Globus pallidus (tissue), 1 donor: ENCODE results near the gene ITGA2.

ENCODE experiments used
- DNase-seq: peaks from one replicate; pipeline ENCODE4 v3.0.0-alpha.2; 2015; ENCODE audit warnings: low spot score

Gene ITGA2

DNA sequence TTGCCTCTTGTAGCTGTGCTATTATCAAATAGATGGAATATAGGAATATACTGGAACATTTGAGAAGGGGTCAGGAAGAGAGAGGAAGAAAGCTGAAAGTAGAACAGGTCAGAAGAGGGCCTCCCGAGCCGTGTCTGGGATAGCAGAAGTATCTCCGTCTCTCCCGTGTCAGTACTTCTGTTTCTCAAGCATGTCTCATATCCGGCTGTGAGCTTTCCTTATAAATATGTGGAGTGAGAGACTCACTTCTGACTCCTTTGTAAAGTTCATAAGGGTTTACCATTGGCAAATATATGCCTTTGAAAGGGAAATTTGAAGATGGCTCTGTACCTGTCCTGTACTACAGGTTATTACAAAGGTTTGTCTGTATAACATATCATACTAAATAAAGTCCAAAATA lies 70.1 kb downstream of the ITGA2 start:
- DNase-seq, result no peak

- no peak for DNase-seq
Observed at GRCh38 chr5:53063176-53063575, 74.0 kb downstream of the ITGA2 start.

- DNase-seq, result no peak
Observed at GRCh38 chr5:53063791-53064190, 74.6 kb downstream of the ITGA2 start.

DNA sequence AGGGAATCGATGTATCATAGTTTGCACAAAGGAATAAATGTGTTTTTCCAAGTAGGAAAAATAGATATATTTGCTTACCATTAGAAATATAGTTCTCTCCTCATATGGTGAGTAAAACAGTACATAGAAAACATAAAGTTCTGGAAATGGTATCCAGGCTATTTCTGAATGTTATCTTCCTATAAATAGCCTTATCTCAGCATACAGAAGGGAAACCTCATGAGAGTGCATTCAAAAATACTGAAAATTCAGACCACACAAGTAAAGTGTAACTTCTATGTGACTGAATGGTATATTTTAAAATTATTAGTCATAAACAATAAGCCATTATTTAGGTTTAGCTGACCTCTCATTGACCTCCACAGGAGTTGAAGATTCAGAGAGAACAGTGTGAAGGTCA lies 76.9 kb downstream of the ITGA2 start:
- no peak for DNase-seq

DNA sequence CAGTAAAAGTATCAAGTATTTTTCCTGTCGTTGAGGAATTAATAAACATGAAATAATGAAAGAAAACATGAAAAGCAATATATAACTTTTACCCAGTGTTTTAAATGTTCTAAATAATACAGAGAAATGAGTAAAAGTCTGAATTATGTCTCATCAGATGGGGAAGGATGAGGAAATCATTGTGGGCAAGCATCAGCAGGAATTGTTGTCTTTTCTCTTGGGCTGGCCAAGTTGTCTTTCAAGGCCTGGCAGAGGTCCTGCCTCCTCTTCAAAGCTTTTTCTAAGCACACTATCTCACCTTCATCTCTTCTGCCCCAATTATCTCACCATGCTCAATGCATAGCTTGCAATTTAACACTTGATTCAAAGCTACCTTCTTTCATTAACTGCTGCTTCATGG lies 78.5 kb downstream of the ITGA2 start:
- DNase-seq, result no peak

GRCh38 chr5:53068291-53068836 lies 79.2 kb downstream of the ITGA2 start:
- DNase-seq, result no peak

DNA sequence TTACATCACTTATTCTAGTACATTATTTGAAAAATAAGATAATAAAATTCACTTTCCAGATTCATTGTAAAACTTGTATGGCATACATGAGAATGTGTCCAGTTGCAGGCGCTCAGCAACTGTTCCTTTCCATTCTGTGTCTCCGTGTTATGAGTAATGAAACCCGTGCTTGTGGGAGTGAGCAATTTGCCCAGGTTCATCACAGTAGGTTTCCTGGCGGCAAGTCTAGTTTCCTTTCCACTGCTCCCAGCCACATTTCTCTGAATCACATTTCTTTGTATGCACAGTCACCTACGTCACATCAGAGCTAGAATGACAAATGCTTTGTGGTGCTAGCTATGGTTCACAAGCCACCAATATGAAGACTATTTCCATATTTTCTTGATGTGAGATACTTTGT lies 80.5 kb downstream of the ITGA2 start:
- DNase-seq, result no peak

DNA sequence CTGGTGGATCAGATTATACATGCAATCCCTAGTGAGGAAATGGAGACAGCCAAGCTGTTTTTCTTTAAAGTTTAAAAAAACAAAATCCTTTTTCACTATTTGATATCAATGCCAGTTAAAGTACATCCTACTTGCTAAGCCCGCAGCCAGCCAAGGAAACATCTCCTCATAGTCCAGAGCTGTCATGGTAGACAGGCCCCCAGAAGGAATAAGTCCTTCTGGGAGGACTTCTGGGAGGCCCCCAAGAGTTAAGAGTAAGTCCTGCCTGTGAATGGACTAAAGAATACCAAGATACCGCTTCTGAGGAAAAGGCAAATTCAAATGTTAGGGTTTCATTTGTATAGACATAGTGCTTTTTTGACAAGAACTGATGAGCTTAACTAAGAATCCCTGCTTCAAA lies 82.1 kb downstream of the ITGA2 start:
- DNase-seq, result no peak

GRCh38 chr5:53071738-53072137 lies 82.6 kb downstream of the ITGA2 start:
- DNase-seq, result no peak

DNA sequence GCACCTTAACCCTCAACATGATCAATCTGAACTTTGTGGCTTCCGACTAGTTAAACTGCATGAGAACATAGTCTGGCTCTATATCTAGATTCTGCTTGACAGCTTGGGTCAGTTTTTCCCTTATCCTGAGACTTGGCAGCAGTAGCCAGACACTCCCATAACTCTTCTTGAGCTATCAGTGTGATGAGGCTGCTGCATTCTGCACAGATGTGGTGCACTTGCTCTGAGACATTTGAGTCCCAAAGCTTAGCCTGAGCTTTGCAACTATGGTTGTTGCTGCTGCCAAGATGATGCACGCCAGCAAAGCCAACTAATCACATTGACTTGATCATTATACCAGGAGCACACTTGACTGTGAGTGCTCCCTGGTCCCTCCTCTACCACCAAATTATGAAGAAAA lies 84.2 kb downstream of the ITGA2 start:
- no peak for DNase-seq

DNA sequence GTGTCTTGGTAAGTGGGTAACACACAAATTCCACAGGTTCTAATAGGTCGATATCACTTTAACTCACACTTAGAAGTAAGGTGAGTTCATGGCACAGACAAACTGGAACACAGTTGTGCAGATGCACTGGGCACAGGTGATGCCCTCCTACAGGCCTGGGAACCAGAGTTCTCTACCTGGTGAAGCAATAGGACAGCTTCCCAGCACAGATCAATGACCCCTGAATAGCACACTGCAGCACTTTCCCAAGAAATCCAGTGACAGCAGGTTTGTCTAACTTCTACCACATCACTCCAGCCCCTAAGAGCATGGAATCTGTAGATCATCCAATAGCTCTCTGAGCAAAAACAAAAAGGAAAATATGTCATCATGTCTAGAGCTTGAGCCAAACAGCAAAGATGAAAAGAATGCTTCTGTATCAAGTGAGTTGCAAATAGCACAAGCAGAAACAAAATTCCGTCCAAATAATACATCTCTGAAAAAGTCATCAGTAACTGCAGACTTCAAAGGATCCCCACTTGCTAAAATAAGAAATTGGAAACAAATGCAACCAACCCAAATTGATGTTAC lies 86.9 kb downstream of the ITGA2 start:
- DNase-seq, result no peak

- DNase-seq, result no peak
Observed at GRCh38 chr5:53080271-53080670, 91.1 kb downstream of the ITGA2 start.

- no peak for DNase-seq
Observed at GRCh38 chr5:53083927-53084326, 94.8 kb downstream of the ITGA2 start.

- DNase-seq, result no peak
Observed at GRCh38 chr5:53084546-53085255, 95.5 kb downstream of the ITGA2 start.

DNA sequence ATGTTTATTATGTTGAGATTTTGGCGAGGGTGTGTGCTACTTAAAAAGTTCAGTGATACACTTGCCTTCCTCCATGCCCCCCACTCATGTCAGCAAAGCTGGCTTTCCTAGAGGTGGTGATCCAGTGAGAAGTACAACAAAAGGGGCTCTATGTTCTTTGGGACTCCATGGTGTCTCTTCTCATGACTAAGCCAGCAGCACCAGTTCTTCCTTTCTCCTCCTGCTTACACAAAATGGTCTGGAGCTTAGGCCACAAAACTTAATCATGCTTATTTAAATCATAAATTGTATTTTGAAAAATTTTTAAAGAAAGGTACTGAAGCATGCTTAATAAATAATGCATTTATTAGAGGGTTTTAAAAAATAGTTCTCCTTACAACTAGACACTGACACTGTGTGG lies 98.0 kb downstream of the ITGA2 start:
- no peak for DNase-seq

DNA sequence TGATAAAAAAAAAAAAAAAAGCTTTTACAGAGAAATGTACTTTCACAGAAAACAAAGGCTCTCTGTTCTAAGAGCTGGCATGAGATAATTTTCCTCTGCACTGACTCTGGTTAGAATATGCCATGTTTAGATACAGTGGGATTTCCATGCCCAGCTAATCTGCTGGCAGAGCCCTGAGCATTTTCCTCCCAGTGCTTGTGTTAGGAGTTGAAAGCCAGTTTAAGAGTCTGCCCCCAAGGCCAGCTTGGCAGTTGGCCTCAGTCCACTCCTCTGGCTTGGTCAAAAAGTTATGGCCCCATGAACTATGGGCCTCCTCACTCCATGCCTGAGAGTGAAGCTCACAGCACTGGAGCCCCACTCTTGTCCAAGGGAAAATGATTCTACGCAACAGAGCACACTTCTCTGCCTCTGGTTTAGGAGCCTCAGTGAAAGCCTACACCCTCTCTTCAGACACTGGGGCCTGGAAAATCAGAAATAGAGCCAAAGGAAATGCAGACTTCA lies 98.5 kb downstream of the ITGA2 start:
- DNase-seq, result peak; percentile 97

GRCh38 chr5:53089481-53089991 lies 100.4 kb downstream of the ITGA2 start:
- no peak for DNase-seq

DNA sequence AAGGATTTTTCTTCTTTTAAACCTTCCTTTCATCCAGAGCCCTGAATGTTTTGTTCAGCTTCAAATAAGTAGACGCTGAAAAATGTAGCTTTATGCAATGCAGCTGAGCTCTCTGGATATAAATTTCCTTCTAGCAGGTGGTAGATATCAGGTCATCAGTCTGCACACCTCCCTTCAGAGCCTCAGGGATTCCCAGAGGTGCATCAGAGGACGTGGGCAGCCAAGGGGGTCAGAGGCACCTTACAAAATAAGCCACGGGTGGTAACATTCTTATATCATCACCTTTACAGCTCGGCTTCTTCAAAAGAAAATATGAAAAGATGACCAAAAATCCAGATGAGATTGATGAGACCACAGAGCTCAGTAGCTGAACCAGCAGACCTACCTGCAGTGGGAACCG lies 101.1 kb downstream of the ITGA2 start:
- no peak for DNase-seq

GRCh38 chr5:53091289-53091688 lies 102.1 kb downstream of the ITGA2 start:
- no peak for DNase-seq

GRCh38 chr5:53092242-53092641 lies 103.1 kb downstream of the ITGA2 start:
- DNase-seq, result no peak

DNA sequence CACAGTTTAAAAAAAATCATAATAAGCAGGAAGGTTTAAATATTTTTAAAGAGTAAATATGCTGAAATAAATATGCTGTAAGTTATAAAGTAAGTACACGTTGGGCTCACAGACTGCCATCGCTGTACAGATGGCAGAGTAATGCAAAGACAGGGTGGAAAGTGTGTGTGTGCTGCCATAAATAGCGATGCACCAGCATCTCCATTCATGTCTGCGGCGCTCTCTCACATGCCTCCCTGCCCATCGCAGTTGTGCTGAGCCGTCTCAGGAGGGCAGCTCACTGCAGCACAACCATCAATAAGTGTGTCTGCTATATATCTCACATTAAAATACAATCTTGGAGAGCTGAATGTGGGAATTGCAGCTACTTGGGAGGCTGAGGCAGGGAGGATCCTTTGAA lies 106.1 kb downstream of the ITGA2 start:
- no peak for DNase-seq

GRCh38 chr5:53095931-53096525 lies 106.9 kb downstream of the ITGA2 start:
- DNase-seq, result peak; percentile 67

GRCh38 chr5:53099546-53099945 lies 110.4 kb downstream of the ITGA2 start:
- DNase-seq, result no peak
